GM15510 (cell line): ENCODE measurements around the gene KIAA1614.

Source experiments
- POLR2A ChIP-seq: IDR thresholded peaks from 3 replicates; pipeline ENCODE4 v1.6.1; 2011; ENCODE audit warnings: borderline replicate concordance; ENCODE audit not compliant: insufficient read length; ENCODE audit errors: extremely low read depth

The KIAA1614 gene

GRCh38 chr1:180974236-180974635, 61.5 kb downstream of the KIAA1614 start:
- TF ChIP-seq POLR2A: no peak

- no peak for TF ChIP-seq POLR2A
Observed at GRCh38 chr1:180975551-180975950, 62.9 kb downstream of the KIAA1614 start.

DNA sequence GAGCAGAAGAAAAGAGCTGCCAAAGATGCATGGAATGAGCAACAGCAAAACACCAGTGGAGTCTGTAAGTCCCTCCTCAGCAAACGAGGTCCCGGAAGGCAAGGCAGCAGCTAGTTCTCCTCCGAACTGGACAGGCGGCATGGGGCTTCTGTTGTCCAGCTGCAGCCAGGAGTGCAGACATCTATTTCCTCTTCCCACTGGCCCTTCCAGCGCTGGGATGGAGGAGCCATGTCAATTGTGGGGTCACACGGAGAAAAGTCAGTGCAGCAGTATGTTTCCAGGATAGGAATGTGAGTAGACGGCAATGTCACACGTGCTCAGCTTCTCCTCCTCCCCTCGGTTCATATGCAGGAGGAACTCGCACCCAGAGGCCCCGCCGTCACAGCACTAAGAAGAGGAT, 63.5 kb downstream of the KIAA1614 start:
- TF ChIP-seq POLR2A: no peak

GRCh38 chr1:180976732-180977357, 64.1 kb downstream of the KIAA1614 start:
- TF ChIP-seq POLR2A: no peak

GRCh38 chr1:180981596-180982387, 69.1 kb downstream of the KIAA1614 start:
- TF ChIP-seq POLR2A: no peak

- TF ChIP-seq POLR2A: no peak
Observed at GRCh38 chr1:180982422-180982821, 69.7 kb downstream of the KIAA1614 start.

- no peak for TF ChIP-seq POLR2A
Observed at GRCh38 chr1:180988253-180988752, 75.6 kb downstream of the KIAA1614 start.

DNA sequence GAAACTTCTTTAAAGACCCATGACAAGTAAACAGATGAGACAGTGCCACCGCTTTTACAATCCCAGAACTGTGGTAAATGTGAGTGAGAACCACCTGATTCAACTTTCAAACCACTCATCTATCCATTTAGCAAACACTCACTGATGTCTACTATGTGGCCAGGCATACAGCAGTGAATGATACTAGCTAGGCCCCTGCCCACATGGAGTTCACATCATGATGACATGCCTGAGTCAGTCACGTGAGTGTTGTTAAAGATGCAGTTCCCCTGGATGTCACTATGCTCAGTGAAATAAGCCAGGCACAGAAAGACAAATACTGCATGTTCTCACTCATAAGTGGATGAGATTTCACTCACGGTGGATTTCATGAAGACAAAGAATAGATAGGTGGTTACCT, 81.6 kb downstream of the KIAA1614 start:
- TF ChIP-seq POLR2A: no peak

DNA sequence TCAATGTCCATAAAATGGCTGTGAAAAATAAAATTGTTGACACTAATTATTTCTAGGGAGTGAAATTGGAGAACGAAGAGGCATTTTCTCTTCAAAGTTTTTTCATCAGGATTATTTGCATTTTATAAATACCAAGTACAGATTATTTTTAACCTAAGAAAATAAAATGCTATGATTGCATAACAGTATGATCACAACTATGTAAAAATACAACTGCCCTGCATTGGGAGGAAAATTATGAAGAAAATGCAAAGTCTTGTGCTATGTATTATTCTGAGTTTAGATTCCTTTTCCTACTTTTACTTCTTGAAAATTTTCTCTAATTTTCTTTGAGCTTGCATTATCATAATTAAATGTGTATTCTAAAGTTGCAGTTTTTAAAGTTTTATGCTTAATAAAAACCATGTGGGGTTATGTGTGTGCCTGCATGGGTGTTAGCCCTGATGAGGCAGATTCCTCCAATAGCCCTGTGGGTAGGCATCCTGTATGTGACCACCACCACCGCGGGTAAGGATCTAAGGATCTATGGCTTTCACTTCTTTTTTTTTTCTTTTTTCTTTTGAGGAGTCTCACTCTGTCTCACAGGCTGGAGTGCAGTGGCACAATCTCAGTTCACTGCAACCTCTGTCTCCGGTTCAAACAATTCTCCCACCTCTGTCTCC, 85.3 kb downstream of the KIAA1614 start:
- TF ChIP-seq POLR2A: no peak
